ENCODE data around the gene C5orf22.
"Not testable (repeated sequence)": the region's sequence is repeated elsewhere in the genome, so short reads cannot be mapped to it uniquely, and the experiment has no call there.

C5orf22 gene

DNA sequence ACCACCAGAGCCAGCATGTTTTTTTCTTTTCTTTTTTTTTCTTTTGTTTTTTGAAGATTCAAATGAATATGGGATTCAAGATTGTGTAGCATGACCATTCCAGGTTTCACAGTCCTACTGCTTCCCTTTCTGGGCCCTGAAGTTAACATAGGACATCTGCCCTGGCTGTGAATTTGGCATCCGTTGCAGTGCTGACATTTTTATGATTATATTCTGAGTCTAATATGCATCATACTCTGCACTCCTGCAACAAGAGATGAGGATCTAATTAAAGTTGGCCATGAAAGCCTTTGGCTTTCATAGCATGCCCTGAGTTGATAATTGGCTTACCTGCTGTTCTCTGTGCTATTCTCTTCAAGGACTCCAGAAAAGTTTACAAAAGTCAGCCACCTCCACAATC lies 29.8 kb downstream of the C5orf22 start:
- H3K4me3 ChIP-seq (replicated peaks; ENCODE audit: low read depth, low read length): no peak overlapping the region
- no peak for DNase-seq (ENCODE audit: extremely low read depth, low read depth)
- TF ChIP-seq, protein P1, sequence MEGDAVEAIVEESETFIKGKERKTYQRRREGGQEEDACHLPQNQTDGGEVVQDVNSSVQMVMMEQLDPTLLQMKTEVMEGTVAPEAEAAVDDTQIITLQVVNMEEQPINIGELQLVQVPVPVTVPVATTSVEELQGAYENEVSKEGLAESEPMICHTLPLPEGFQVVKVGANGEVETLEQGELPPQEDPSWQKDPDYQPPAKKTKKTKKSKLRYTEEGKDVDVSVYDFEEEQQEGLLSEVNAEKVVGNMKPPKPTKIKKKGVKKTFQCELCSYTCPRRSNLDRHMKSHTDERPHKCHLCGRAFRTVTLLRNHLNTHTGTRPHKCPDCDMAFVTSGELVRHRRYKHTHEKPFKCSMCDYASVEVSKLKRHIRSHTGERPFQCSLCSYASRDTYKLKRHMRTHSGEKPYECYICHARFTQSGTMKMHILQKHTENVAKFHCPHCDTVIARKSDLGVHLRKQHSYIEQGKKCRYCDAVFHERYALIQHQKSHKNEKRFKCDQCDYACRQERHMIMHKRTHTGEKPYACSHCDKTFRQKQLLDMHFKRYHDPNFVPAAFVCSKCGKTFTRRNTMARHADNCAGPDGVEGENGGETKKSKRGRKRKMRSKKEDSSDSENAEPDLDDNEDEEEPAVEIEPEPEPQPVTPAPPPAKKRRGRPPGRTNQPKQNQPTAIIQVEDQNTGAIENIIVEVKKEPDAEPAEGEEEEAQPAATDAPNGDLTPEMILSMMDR (IDR thresholded peaks at IDR 0.05; ENCODE audit: low read depth, low read length, missing control alignments): no peak

DNA sequence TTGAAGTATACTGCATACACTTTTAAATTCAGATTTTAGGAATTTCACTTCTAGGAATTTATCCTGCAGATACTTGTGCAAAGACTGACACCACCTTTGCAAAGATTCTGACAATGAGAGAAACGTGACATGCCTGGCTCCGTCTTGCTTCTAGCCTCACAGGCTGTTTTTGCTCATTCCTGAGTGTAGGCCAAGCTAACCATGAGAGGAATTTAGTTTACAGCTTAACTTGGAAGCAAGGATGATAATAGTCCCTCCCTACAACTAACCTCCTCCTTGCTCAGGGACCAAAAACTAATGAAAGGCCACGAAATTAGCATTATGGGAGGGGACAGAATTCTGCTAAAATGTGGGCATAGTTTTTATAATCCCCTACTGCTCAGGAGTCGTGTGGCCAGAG lies 31.1 kb downstream of the C5orf22 start:
- TF ChIP-seq, protein P1 (IDR thresholded peaks at IDR 0.05; ENCODE audit: low read depth, low read length, missing control alignments): no peak
- DNase-seq (ENCODE audit: extremely low read depth, low read depth): no peak
- no peak overlapping the region for H3K4me3 ChIP-seq (replicated peaks; ENCODE audit: low read depth, low read length)

DNA sequence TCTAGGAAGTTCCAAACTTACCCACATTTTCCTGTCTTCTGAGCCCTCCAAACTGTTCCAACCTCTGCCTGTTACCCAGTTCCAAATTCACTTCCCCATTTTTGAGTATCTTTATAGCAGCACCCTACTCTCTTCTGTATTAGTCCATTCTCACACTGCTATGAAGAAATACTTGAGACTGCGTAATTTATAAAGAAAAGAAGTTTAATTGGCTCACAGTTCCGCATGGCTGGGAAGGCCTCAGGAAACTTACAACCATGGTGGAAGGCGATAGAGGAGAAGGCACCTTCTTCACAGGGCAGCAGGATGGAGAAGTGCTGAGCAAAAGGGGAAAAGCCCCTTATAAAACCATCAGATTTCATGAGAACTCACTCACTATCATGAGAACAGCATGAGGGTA lies 34.3 kb downstream of the C5orf22 start:
- not testable (repeated sequence) for DNase-seq (ENCODE audit: extremely low read depth, low read depth); H3K4me3 ChIP-seq (replicated peaks; ENCODE audit: low read depth, low read length)

DNA sequence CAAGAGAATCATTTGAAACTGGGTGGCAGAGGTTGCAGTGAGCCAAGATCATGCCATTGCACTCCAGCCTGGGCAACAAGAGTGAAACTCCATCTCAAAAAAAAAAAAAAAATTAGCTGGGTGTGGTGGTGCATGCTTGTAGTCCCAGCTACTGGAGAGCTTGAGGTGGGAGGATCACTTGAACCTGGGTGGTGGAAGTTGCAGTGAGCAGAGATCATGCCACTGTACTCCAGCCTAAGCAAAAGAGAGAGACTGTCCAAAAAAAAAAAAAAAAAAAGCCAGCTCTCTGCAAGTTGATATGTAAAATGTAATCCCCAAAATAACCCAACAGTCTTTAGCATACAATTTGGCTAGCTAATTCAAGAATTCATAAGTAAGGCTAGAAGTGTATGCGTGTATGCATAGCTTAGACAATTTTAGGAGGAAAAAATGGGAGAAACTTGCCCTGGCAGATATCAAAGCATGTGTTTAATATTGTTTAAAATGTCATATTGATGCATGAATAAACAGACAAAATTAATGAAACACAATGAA lies 36.3 kb downstream of the C5orf22 start:
- H3K4me3 ChIP-seq (replicated peaks; ENCODE audit: low read depth, low read length): no peak overlapping the region
- TF ChIP-seq, protein P1 (IDR thresholded peaks at IDR 0.05; ENCODE audit: low read depth, low read length, missing control alignments): no peak
- DNase-seq (ENCODE audit: extremely low read depth, low read depth): no peak

DNA sequence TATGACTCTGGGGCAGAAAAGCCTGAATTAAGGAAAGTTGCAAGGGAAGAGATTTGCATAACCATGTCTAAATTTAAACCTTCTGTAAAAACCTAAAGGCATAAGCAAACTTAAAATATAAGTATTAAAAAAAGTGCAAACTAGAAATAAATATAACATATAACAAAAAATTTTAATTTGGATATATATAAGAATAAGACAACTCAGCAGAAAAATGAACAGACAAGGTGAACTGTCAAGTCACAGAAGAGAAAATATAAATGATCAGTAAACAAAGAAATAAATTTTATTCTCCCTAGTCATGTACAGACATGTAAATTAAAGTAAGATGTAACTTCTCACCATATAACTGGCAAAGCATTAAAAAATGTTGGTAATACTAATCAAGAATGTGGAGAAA lies 37.0 kb downstream of the C5orf22 start:
- TF ChIP-seq, protein P1 (IDR thresholded peaks at IDR 0.05; ENCODE audit: low read depth, low read length, missing control alignments): no peak
- H3K4me3 ChIP-seq (replicated peaks; ENCODE audit: low read depth, low read length): no peak overlapping the region
- DNase-seq (ENCODE audit: extremely low read depth, low read depth): no peak

DNA sequence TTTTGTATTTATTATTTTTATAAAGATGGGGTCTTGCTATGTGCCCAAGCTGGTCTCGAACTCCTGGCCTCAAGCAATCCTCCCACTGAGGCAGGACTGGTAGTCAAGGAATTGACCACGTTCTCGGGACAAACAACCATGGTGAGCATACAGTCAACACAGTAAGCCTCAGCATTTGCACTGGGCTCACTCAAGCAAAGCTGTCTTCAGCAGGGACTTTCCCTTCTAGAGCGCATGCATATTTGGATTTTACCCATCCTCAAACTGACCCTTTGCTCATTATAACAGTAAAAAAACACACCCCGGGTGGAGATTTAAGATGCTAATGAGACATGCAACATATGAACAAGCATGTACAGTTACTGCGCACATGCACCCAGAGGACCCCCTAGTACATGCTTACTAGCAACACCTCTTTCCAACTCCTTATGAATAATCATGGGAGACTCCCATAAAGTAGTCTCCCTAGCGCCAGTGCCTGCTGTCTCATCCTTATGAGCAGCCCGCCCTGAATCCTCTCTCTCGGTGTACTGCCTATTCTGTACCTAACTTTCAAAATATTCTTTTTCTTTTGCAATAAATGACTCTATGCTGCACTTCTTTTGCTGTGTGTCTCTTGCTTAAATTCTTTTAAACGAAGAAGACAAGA lies 41.5 kb downstream of the C5orf22 start:
- DNase-seq (ENCODE audit: extremely low read depth, low read depth): no peak
- H3K4me3 ChIP-seq (replicated peaks; ENCODE audit: low read depth, low read length): no peak overlapping the region
- TF ChIP-seq, protein P1 (IDR thresholded peaks at IDR 0.05; ENCODE audit: low read depth, low read length, missing control alignments): no peak

DNA sequence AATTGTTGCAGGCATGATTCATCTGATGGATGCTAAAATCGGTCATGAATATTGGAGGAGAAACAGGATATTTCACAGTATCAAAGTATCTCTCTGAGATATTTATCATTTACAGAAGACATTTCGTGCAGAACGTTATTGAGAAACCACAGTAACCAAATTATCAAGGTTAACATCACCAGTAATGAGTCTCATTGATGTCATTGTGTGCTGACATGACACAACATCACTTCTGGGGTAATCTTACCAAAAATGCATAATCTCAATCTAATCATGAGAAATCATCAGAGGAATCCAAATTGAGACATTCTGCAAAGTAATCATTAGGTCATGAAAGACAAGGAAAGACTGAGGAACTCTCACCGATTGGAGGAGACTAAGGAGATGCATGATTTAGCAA lies 42.7 kb downstream of the C5orf22 start:
- TF ChIP-seq, protein P1 (IDR thresholded peaks at IDR 0.05; ENCODE audit: low read depth, low read length, missing control alignments): no peak
- H3K4me3 ChIP-seq (replicated peaks; ENCODE audit: low read depth, low read length): no peak overlapping the region
- no peak for DNase-seq (ENCODE audit: extremely low read depth, low read depth)
